DND-41 (cell line): ENCODE data around the gene PAFAH1B1.
"Not testable (repeated sequence)": the region's sequence is repeated elsewhere in the genome, so short reads cannot be mapped to it uniquely, and the experiment has no call there.

ENCODE experiments used
- ATAC-seq: fragments of 200-7000 bp; cut with Tn5 transposase; 3 replicates; pipeline ENCODE4 v1.9.1; 2021; ENCODE audit warnings: low read depth; ENCODE audit not compliant: insufficient read depth
- DNase-seq: peaks from one replicate; pipeline ENCODE4 v3.0.0-alpha.2; 2020
- H2AFZ ChIP-seq: 2 replicates; pipeline ENCODE4 v1.6.0; 2012; ENCODE audit warnings: low read depth, low read length
- H3K27ac ChIP-seq: 2 replicates; pipeline ENCODE4 v1.5.1; 2012; ENCODE audit warnings: low read length, inconsistent platforms
- H3K27me3 ChIP-seq: fragments of 200-600 bp; sonication (generic); 2 replicates; pipeline ENCODE4 v1.6.0; 2012; ENCODE audit warnings: low read length, mild to moderate bottlenecking, inconsistent platforms; ENCODE audit not compliant: insufficient read depth, poor library complexity
- H3K36me3 ChIP-seq: 2 replicates; pipeline ENCODE4 v1.5.1; 2012; ENCODE audit warnings: low read length, inconsistent platforms; ENCODE audit not compliant: insufficient read depth
- H3K4me1 ChIP-seq: 2 replicates; pipeline ENCODE4 v1.5.1; 2012; ENCODE audit warnings: mild to moderate bottlenecking, low read length; ENCODE audit not compliant: insufficient read depth
- H3K4me2 ChIP-seq: 2 replicates; pipeline ENCODE4 v1.6.0; 2012; ENCODE audit warnings: mild to moderate bottlenecking, moderate library complexity, low read length, inconsistent platforms; ENCODE audit not compliant: insufficient read depth
- H3K4me3 ChIP-seq, 2 experiments: fragments of 200-600 bp in 1 of 2; shearing (Covaris generic) in 1 of 2; 2 replicates each; pipeline ENCODE4 v1.5.1; 2012 to 2016; ENCODE audit warnings: inconsistent platforms in 2 of 2, low read length in 2 of 2, mild to moderate bottlenecking in 2 of 2, low read depth in 1 of 2, moderate library complexity in 1 of 2
- H3K79me2 ChIP-seq: 2 replicates; pipeline ENCODE4 v1.6.0; 2012; ENCODE audit warnings: low read length, inconsistent platforms; ENCODE audit not compliant: insufficient read depth
- H3K9ac ChIP-seq: 2 replicates; pipeline ENCODE4 v1.6.0; 2012; ENCODE audit warnings: low read depth, mild to moderate bottlenecking, inconsistent platforms, low read length, moderate library complexity
- H3K9me3 ChIP-seq: 2 replicates; pipeline ENCODE4 v1.5.1; 2012; ENCODE audit warnings: low read length, moderate library complexity, mild to moderate bottlenecking, inconsistent platforms; ENCODE audit not compliant: insufficient read depth, severe bottlenecking
- H4K20me1 ChIP-seq: 2 replicates; pipeline ENCODE4 v1.6.0; 2012; ENCODE audit warnings: low read length; ENCODE audit not compliant: insufficient read depth
- EZH2 ChIP-seq: IDR thresholded peaks from 3 replicates; pipeline ENCODE4 v1.6.1; 2012; ENCODE audit warnings: borderline replicate concordance, low read depth, mild to moderate bottlenecking, moderate library complexity, low read length, inconsistent platforms; ENCODE audit not compliant: severe bottlenecking
- TF ChIP-seq, protein P1 (sequence below): IDR thresholded peaks from 2 replicates; pipeline ENCODE4 v1.5.1; 2012; ENCODE audit warnings: borderline replicate concordance, low read length, moderate library complexity, mild to moderate bottlenecking; ENCODE audit not compliant: poor library complexity, severe bottlenecking; ENCODE audit errors: extremely low read depth

Gene PAFAH1B1

DNA sequence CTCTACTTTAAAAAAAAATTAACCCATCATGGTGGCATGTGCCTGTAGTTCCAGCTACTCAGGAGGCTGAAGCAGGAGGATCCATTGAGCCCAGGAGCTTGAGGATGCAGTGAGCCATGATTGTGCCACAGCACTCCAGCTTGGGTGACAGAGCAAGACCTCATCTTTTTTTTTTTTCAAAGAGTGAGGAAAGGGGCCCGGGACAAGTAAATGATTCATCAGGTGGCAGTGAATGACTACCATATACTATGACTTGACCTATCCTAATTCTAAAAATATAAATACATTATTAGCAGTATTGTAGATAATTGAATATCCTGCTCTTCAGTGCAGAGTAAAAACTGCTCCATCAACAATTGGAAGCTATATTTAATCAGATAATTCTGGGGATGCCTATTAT lies 62.8 kb downstream of the PAFAH1B1 start:
- Histone ChIP-seq H3K4me2 (no peak overlapping the region), H3K4me1 (no peaks in the 10 kb centered on the region), H3K9ac (no peak overlapping the region), H3K4me3 (no peak overlapping the region), H3K79me2 (peaks cover 96% of the 10 kb centered on the region), H4K20me1 (peaks cover 62% of the 10 kb centered on the region), H3K27me3 (no peaks in the 10 kb centered on the region), H3K27ac (no peak overlapping the region), H3K9me3 (no peaks in the 10 kb centered on the region), H2AFZ (no peak overlapping the region), H3K36me3 (peaks cover 31% of the 10 kb centered on the region)
- ATAC-seq, result no peak
- DNase-seq, result no peak
- no peak for TF ChIP-seq EZH2
- TF ChIP-seq, protein P1, sequence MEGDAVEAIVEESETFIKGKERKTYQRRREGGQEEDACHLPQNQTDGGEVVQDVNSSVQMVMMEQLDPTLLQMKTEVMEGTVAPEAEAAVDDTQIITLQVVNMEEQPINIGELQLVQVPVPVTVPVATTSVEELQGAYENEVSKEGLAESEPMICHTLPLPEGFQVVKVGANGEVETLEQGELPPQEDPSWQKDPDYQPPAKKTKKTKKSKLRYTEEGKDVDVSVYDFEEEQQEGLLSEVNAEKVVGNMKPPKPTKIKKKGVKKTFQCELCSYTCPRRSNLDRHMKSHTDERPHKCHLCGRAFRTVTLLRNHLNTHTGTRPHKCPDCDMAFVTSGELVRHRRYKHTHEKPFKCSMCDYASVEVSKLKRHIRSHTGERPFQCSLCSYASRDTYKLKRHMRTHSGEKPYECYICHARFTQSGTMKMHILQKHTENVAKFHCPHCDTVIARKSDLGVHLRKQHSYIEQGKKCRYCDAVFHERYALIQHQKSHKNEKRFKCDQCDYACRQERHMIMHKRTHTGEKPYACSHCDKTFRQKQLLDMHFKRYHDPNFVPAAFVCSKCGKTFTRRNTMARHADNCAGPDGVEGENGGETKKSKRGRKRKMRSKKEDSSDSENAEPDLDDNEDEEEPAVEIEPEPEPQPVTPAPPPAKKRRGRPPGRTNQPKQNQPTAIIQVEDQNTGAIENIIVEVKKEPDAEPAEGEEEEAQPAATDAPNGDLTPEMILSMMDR, result no peak

DNA sequence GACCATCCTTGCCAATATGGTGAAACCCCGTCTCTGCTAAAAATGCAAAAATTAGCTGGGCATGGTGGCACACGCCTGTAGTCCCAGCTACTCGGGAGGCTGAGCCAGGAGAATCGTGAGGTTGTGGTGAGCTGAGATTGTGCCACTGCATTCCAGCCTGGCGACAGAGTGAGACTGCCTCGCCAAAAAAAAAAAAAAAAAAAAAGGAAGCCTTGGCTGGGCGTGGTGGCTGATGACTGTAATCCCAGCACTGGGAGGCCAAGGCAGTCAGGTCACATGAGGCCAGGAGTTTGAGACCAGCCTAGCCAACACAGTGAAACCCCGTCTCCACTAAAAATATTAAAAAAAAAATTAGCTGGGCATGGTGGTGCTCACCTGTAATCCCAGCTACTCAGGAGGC lies 65.9 kb downstream of the PAFAH1B1 start:
- not testable (repeated sequence) for H3K9ac ChIP-seq, H3K27ac ChIP-seq, DNase-seq, H2AFZ ChIP-seq, ATAC-seq, H3K9me3 ChIP-seq, H3K4me1 ChIP-seq, H3K27me3 ChIP-seq, H3K4me2 ChIP-seq, H3K4me3 ChIP-seq
- Histone ChIP-seq H4K20me1 (peaks cover 63% of the 10 kb centered on the region), H3K79me2 (peaks cover 99% of the 10 kb centered on the region), H3K36me3 (peaks cover 26% of the 10 kb centered on the region)

DNA sequence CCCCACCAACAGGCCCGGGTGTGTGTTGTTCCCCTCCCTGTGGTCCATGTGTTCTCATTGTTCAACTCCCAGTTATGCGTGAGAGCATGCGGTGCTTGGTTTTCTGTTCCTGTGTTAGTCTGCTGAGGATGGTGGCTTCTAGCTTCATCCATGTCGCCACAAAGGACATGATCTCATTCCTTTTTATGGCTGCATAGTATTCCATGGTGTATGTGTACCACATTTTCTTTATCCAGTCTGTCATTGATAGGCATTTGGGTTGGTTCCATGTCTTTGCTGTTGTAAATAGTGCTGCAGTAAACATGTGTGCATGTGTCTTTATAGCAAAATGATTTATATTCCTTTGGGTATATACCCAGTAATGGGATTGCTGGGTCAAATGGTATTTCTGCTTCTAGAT lies 67.0 kb downstream of the PAFAH1B1 start:
- H3K36me3 ChIP-seq, result peaks cover 25% of the 10 kb centered on the region
- not testable (repeated sequence) for H3K27ac ChIP-seq, H3K9me3 ChIP-seq, H2AFZ ChIP-seq, ATAC-seq, DNase-seq, H3K4me2 ChIP-seq, H3K4me1 ChIP-seq, H3K9ac ChIP-seq, H3K4me3 ChIP-seq, H3K27me3 ChIP-seq
- H4K20me1 ChIP-seq, result peaks cover 66% of the 10 kb centered on the region
- peaks cover 98% of the 10 kb centered on the region for H3K79me2 ChIP-seq

DNA sequence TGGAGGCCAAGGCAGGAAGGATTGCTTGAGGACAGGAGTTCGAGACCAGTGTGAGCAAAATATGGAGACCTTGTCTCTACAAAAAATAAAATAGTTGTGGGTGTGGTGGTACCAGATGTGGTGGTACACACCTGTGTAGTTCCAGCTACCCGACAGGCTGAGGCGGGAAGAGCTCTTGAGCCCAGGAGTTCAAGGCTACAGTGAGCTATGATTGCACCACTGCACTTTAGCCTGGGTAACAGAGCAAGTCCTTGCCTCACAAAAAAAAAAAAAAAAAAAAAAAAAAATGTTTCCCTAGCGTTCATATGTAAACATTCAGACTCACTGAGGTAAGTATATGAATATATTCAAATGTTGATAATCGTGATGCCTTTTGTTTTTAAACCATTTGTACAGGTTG lies 78.6 kb downstream of the PAFAH1B1 start:
- no peak overlapping the region for H3K4me2 ChIP-seq
- DNase-seq, result no peak
- no peak; the same call in 2 of the 3 replicates for ATAC-seq
- H3K9ac ChIP-seq, result no peak overlapping the region
- no peak overlapping the region for H3K4me3 ChIP-seq
- peaks cover 89% of the 10 kb centered on the region for H3K36me3 ChIP-seq
- no peak overlapping the region for H2AFZ ChIP-seq
- no peaks in the 10 kb centered on the region for H3K9me3 ChIP-seq
- TF ChIP-seq, protein P1, result no peak
- no peak for TF ChIP-seq EZH2
- no peaks in the 10 kb centered on the region for H3K27me3 ChIP-seq
- H3K79me2 ChIP-seq, result peaks cover 37% of the 10 kb centered on the region
- H3K27ac ChIP-seq, result no peak overlapping the region
- H4K20me1 ChIP-seq, result peaks cover 15% of the 10 kb centered on the region; the same call in 1 of the 2 replicates
- H3K4me1 ChIP-seq, result no peaks in the 10 kb centered on the region

DNA sequence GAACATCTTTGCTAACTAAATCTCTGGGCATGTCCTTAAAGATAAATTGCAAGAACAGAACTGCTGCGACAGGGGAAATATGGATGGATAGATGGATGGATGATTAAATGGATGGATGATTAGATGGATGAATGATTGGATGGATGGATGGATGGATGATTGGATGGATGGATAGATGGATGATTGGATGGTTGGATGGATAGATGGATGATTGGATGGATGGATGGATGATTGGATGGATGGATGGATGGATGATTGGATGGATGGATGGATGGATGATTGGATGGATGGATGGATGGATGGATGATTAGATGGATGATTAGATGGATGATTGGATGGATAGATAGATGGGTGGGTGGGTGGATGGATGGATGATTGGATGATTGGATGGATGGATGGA lies 85.8 kb downstream of the PAFAH1B1 start:
- not testable (repeated sequence) for H3K4me1 ChIP-seq, DNase-seq, H3K27ac ChIP-seq, H2AFZ ChIP-seq, H3K9ac ChIP-seq, H3K4me2 ChIP-seq, H3K27me3 ChIP-seq, H4K20me1 ChIP-seq, ATAC-seq, H3K9me3 ChIP-seq, H3K4me3 ChIP-seq, H3K79me2 ChIP-seq
- H3K36me3 ChIP-seq, result peaks cover 91% of the 10 kb centered on the region
